ENCODE results near the gene RBM10.

DNA sequence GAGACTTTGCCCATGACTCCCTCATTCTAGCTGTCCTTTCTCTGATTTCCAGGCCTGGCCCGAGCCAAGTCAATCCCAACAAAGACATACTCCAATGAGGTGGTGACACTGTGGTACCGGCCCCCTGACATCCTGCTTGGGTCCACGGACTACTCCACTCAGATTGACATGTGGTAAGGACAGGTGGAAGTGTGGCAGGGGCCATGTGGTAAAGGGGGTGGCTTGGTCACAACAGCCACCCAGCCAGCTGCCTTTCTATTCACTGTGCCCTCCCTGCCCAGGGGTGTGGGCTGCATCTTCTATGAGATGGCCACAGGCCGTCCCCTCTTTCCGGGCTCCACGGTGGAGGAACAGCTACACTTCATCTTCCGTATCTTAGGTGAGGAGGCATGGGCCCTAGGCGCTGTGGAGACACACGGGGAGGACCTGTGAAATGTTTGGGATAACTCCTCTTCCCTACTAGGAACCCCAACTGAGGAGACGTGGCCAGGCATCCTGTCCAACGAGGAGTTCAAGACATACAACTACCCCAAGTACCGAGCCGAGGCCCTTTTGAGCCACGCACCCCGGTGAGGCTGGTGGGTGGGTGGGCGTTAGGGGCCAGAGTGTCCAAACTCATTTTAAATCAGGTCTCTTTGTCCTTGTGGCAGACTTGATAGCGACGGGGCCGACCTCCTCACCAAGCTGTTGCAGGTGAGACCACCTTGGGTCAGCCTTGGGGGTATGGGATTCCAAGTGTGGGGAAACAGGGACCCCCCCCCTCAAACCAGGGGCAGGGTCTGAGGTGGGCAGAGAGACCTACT, 81.7 kb downstream of the RBM10 start:
- TF ChIP-seq POLR2A (IDR thresholded peaks at IDR 0.05) (no peak), CTCF (IDR thresholded peaks at IDR 0.05) (no peak), EP300 (IDR thresholded peaks at IDR 0.05) (no peak), POLR2AphosphoS5 (IDR thresholded peaks at IDR 0.05) (no peak)

All from suprapubic skin (tissue), 4 donors.